BE2C (cell line): ENCODE results near the gene CDC26.

Experiments used
- DNase-seq: peaks from one replicate; pipeline ENCODE4 v3.0.0-alpha.2; 2020
- H3K27me3 ChIP-seq: fragments of 250-450 bp; sonication (Bioruptor Pico); 2 replicates; pipeline ENCODE4 v1.5.1; 2020; ENCODE audit warnings: mild to moderate bottlenecking
- H3K36me3 ChIP-seq: fragments of 250-450 bp; sonication (Bioruptor Pico); 2 replicates; pipeline ENCODE4 v1.5.1; 2020; ENCODE audit warnings: mild to moderate bottlenecking
- H3K4me1 ChIP-seq: fragments of 250-450 bp; sonication (Bioruptor Pico); 2 replicates; pipeline ENCODE4 v1.5.1; 2020
- H3K4me3 ChIP-seq: 2 replicates; pipeline ENCODE4 v1.5.1; 2011; ENCODE audit warnings: low read depth, low read length
- H3K9me3 ChIP-seq: fragments of 250-450 bp; sonication (Bioruptor Pico); 2 replicates; pipeline ENCODE4 v1.5.1; 2020
- TF ChIP-seq, protein P1 (sequence below): IDR thresholded peaks from 2 replicates; pipeline ENCODE4 v1.5.1; 2012; ENCODE audit warnings: mild to moderate bottlenecking, low read depth, low read length

The CDC26 gene

DNA sequence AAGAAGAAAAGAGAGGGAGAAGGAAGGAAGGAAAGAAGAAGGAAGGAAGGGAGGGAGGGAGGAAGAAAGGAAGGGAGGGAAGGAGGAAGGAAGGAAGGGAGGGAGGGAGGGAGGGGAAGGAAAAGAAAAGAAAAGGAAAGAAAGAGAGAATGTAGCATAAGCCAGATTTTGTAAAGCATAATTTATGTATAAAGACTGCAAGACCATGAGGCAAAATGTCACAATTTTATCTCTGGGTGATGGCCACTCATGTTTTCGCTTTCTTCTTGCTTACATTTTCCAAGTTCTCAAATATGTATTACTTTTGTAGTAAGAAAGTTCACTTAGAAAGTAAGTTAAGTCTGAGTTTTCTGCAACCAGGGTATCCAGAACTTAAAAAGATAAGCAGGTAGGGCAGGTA is 31.2 kb upstream of the CDC26 start:
- no peaks in the 10 kb centered on the region for H3K9me3 ChIP-seq
- TF ChIP-seq, protein P1, sequence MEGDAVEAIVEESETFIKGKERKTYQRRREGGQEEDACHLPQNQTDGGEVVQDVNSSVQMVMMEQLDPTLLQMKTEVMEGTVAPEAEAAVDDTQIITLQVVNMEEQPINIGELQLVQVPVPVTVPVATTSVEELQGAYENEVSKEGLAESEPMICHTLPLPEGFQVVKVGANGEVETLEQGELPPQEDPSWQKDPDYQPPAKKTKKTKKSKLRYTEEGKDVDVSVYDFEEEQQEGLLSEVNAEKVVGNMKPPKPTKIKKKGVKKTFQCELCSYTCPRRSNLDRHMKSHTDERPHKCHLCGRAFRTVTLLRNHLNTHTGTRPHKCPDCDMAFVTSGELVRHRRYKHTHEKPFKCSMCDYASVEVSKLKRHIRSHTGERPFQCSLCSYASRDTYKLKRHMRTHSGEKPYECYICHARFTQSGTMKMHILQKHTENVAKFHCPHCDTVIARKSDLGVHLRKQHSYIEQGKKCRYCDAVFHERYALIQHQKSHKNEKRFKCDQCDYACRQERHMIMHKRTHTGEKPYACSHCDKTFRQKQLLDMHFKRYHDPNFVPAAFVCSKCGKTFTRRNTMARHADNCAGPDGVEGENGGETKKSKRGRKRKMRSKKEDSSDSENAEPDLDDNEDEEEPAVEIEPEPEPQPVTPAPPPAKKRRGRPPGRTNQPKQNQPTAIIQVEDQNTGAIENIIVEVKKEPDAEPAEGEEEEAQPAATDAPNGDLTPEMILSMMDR: no peak
- H3K4me3 ChIP-seq: no peak overlapping the region
- H3K36me3 ChIP-seq: no peaks in the 10 kb centered on the region
- H3K27me3 ChIP-seq: no peaks in the 10 kb centered on the region
- H3K4me1 ChIP-seq: no peaks in the 10 kb centered on the region; the same call in 1 of the 2 replicates
- no peak for DNase-seq

DNA sequence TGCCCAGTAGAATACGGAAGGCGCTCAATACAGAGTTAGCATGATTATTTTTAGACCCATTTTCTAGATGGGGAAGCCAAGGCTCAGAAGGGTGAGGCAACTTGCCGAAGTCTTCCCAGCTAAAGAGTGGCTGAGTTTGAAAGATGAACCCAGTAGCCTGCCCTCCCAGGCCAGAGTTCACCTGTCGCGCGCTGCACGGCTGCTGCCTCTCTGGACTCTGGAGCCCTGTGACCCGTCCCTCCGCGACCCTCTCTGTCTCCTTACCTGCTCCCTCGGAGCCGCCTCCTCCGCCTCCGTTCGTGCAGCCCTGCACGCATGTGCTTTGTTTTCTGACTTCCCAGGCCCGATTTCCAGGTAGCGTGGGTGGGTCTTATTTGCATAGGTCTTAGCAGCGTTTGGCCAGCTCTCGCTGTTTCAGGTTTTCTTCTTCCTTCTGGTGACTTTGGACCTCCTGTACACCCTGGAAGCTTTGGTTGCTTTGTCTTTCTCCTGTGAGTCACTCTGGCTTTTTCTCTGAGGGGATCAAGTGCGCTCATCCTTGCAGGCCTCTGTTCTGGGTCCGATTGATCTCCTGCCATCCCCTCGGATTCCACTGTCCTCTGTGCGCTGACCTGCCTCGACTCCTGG is 27.5 kb upstream of the CDC26 start, which contains the start of gene RNF183:
TSS of gene RNF183 (minus strand) at position 585 of the 627 bp plus-strand sequence. CDS start 5,192 bp downstream, outside the sequence.
- H3K4me1 ChIP-seq: no peaks in the 10 kb centered on the region; the same call in 1 of the 2 replicates
- no peak for DNase-seq
- TF ChIP-seq, protein P1: no peak
- H3K36me3 ChIP-seq: no peaks in the 10 kb centered on the region
- no peak within 1 kb of the TSS for H3K4me3 ChIP-seq
- no peaks in the 10 kb centered on the region for H3K27me3 ChIP-seq
- H3K9me3 ChIP-seq: no peaks in the 10 kb centered on the region

DNA sequence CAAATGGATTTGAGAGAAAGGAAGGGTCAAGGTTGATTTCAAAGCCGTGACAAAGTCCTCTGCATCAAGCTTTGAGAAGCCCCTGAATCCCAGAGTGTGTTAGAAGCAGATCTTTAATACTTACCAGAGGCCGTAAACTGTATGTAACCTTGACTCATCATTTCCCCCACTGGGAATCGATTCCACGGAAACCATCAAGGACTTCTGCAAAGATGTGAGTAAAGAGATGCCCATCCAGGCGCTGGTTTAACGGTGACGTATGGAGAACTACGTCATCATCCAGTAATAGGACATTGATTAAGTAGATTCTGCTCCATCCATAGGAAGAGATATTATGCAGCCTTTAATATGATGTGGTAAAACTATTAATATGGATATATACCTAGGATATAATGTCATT is 26.2 kb upstream of the CDC26 start:
- Histone ChIP-seq H3K36me3 (no peaks in the 10 kb centered on the region), H3K4me1 (no peaks in the 10 kb centered on the region; the same call in 1 of the 2 replicates), H3K9me3 (no peaks in the 10 kb centered on the region), H3K4me3 (no peak overlapping the region), H3K27me3 (no peaks in the 10 kb centered on the region)
- TF ChIP-seq, protein P1: no peak
- no peak for DNase-seq

DNA sequence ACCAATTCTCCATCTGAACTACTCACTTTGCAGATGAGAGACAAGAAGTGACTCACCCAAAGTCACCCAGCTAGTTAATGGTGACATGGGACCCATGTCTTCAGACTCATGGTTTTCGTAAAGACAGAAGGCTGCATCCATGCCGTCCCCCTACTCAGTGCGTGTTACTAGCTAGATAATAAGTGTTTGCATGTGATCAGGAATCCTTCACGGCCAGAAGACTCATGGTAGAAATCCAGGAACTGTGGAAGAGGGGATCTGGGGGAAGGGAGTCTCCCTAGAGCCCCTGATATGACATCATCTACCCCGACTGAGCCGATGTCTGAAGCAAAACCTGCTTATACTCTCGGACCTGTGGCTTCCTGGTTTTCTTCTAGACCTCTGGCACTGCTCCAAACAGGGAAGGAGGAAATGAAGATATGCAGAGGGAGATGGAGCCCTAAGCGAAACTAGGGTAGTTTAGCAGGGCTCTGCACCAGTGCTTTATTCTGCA is 24.5 kb upstream of the CDC26 start:
- no peaks in the 10 kb centered on the region for H3K36me3 ChIP-seq
- H3K9me3 ChIP-seq: no peaks in the 10 kb centered on the region
- TF ChIP-seq, protein P1: no peak
- DNase-seq: peak; percentile 27
- no peaks in the 10 kb centered on the region; the same call in 1 of the 2 replicates for H3K4me1 ChIP-seq
- no peaks in the 10 kb centered on the region for H3K27me3 ChIP-seq
- no peak overlapping the region for H3K4me3 ChIP-seq

DNA sequence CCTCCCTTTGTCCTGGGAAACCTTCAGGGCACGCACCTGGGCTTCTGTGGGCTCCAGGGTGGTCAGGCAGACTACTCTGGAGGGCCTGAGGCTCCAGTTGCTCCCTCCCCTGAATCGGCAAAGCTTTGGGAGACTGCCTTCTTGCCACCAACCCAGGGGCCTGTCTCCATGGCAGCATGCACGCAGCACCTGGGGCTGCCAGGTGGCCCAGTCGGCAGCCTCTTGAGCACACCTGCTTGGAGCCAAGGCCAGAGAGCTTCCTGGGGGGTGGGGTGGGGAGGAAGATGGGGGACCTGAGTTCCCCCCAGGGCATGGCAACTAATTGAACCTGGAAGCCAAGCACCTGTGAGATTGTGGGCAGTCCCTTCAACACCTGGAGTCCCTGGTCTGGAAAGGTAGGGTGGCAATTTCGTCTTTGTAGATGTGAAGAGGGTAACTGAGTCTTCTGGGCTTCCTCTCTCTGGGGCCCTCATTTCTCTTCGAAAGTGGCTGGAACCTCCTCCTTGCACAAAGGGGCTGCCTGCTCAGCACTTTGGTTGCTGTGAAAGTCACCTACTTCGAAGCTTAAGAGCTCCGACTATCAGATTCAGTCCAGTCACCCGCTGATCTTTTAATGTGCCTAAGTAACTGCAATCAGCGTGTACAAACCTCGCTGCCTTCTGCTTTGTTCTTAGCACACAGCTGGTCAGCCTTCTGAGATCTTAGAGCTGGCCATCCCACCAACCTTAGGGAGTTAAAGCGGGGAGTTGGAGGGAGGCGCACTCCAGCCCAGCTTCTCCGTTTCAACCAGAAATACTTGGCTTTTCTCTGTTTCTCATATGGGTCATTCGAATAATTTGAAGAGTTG is 23.8 kb upstream of the CDC26 start:
- Histone ChIP-seq H3K4me3 (no peak overlapping the region), H3K9me3 (no peaks in the 10 kb centered on the region), H3K27me3 (no peaks in the 10 kb centered on the region), H3K36me3 (no peaks in the 10 kb centered on the region), H3K4me1 (no peaks in the 10 kb centered on the region; the same call in 1 of the 2 replicates)
- no peak for DNase-seq
- TF ChIP-seq, protein P1: no peak
